Kidney glomerular epithelial cell (primary cell): ENCODE results near the gene GRIPAP1.
A peak's percentile ranks its signal among the peaks of the same experiment; 100 is the strongest.
"Not testable (repeated sequence)": the region's sequence is repeated elsewhere in the genome, so short reads cannot be mapped to it uniquely, and the experiment has no call there.

Experiments used
- DNase-seq: peaks from one replicate; lab custom pipeline; 2025; lab: John Stamatoyannopoulos, UW

GRIPAP1 gene

DNA sequence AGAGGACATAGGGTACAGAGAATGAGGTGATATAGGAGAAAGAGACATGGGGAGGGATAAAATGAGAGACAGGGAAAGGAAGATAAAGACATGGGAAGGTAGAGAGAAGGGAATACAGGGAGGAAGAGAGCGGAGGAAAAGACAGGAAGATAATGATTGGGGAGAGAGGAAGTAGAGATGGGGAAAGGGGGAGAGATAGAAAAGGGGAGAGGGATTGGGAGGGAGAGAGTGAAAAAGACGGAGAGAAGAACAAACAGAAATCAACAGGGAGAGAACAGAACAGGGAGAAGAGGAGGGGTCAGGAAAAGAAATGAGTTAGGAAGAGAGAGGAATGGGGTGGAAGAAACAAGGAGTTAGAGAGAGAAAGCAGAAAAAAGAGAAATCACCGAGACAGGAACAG, 4.6 kb downstream of the GRIPAP1 start:
- no peak for DNase-seq

DNA sequence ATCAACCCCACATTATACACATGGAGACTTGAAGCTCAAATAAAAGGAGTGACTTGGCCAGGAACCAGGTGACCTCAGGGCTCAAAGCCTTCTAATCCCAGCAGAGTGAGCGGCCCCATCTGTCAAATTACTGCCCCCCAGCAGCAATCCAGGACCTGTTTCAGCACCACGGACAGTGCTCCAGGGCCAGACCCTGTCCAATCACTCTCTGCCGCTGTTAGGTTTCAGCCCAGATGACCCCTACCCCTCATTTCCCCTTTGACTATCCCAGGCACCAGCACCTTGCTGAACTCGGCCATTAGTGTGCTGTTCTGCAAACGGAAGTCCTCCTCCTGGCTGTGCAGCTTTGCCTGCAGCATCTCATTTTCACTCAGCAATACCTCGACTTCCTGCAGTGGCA, 5.1 kb downstream of the GRIPAP1 start:
- DNase-seq, result no peak

DNA sequence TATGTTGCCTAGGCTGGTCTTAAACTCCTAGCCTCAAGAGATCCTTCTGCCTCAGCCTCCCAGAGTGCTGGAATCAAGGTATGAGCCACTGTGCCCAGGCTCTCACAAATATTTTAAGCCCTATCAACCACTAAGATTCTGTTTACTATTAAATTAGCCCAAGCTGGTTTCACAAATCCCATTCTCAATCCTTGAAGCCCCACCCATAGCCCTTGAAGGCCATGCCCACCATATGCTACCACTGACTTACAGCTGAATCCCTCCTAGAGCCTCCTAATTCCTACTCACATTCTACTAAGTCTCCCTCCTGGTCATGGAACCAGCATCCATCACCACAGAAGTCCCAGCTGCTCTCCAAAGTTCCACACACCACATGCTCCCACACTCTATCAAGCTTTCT, 9.7 kb downstream of the GRIPAP1 start:
- DNase-seq, result no peak

DNA sequence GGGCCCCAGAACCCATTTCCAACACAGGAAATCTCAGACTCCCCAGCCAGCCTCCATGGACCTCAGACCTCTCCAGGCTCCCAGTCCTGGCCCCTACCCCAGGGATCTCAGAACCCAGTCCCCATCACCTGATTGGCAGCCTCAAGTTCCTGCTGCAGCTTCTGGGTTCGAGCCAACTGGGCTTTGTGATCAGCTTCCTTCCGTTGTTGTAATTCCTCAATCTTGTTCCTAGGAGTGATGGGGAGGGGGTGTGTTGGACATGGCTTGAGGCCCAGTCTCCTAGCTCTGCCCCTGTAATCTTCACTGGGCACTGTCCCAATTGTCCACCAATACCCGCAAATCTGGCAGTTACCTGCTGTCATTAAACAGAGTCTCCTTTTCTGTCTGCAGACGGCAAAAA, 12.6 kb downstream of the GRIPAP1 start:
- DNase-seq, result no peak

DNA sequence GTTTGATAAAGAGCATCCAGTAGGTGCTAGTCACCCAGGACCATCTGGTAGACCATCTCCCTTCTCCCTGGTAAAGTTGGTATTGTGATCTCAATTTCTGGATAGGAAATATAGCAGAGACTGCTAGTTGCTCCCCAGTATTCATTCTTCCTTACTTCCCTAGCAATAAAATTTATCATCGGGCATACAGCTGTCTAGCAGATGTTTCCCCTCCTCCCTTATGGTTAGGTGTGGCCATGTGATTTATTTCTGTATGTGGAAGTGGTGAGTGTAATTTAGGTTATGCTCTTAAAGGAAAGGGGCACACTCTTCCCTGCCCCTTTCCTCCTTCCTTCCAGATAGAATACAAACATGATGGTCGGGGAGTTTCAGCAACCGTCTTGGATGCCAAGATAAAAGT, 18.2 kb downstream of the GRIPAP1 start:
- no peak for DNase-seq

DNA sequence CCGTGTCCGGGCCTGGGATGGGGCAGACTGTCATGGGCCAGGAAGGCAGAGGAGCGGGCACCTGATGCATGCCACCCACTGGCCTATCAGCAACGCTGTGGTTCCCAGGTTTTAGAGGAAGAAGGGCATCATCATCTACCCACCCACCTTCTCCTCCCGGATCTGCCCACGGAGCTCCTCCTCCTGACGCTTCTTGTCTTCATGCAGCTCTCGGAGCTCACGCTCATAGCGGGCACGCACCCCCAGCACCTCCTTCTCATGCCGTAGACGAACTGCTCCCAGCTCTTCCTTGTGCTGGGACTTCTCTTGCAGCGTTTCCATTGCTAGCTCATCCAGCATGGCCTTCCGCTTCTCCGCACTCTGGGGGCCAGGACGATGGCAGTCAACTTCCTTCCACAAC, 19.0 kb downstream of the GRIPAP1 start:
- no peak for DNase-seq

DNA sequence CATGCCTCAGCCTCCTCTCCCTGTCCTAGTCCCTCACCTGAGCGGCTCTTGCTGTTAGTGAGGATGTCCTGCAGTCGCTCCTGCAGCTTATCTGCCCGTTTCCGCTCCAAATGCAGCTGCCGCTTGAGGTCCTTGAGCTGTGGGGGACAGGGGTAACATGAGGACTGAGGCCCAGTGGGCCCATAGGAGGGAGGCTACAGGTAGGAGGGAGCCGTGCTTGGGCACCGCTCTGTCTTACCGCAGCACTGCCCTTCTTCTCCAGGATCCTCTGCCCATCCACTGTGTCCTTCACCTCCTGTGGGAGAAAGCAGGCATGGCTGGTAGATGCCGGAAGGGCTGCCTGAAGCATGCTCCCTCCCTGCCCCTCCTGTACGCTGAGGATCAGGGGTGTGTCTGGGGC, 20.9 kb downstream of the GRIPAP1 start:
- no peak for DNase-seq

DNA sequence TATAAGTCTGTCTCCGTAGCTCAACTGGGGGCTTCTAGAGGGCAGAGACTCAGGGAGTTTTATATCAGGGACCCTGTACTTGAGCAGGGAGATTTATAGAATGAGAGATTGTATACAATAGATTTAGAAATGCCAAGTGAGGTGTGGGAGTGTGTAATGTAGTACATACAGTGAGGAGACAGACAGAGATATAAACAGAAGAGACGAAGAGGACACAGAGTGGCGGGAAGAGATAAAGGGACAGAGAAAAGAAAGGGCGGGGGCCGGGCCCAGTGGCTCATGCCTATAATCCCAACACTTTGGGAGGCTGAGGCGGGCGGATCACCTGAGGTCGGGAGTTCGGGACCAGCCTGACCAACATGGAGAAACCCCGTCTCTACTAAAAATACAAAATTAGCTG, 21.7 kb downstream of the GRIPAP1 start:
- DNase-seq, result not testable (repeated sequence)

DNA sequence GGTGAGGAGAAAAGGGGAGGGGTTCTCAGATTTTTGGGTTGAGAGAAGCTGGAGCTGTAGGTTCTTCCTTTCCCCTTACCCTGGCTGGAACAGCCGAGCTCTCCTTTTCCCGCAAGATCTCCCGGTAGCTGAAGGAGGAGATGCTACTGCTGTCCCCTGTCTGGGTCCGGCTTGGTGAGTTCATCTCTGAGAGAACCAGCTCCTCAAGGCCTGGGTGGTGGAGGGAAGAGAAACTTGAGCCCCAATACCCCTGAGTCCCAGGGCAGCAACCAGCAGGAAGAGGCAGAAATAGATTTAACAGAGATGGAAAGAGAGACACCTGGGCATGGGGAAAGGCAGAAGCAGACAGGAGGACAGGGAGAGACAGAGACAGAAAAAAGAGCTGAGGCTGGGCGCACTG, 23.8 kb downstream of the GRIPAP1 start:
- DNase-seq, result no peak

DNA sequence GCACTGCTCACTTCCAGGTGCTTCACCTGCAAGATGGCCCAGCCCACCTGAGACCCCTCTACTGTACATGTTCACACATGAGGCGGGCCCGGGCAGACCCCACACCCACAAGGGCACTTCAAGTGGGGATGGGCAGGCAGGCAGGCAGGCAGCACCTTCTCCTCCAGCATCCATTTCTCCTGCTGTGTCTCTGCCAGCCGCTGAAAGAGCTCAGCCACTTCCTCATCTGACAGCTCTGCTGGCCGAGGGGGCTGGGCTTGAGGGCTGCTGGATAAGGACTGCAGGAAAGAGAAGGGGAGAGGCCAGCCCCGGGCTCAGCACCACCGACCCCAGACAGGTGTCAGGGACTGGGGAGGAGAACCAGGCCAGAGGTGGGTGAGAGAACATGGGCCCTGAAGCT, 26.0 kb downstream of the GRIPAP1 start:
- no peak for DNase-seq

DNA sequence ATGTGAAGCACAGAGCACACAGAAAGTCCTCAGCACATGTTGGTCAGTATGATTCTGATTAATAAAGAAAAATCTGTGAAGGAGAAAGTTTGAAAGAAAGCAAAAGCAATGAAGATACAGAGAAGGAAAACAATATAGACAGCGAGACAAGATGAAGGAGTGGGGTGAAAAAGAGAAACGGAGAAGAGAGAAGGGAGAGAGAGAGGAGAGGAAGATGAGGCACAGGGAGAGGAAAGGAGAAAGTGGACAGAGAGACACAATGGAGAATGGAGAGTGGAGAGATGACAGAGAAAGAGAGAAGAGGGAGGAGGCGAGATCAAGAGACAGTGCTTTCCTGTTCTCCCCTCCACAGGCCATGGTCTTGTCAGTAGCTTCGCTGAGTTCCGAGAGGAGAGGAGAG, 26.5 kb downstream of the GRIPAP1 start:
- no peak for DNase-seq

DNA sequence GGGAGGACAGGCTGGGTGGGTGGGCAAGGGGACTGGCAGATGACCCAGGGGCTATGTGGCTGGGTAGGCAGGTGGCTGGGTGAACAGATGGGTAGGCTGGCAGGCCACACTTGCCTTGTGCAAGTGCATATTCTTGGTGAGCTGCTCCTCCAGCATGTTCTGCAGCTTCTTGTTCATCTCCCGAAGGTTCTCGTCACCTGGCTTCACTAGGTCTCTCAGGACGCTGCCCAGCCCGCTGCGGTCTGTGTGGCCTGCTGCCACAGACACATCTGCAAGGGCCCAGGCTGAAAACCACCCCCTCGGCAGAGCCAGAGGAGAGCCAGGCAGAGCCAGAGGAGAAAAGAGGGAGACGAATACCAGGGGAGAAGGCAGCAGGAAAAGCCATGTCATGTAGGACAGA, 27.0 kb downstream of the GRIPAP1 start:
- no peak for DNase-seq

DNA sequence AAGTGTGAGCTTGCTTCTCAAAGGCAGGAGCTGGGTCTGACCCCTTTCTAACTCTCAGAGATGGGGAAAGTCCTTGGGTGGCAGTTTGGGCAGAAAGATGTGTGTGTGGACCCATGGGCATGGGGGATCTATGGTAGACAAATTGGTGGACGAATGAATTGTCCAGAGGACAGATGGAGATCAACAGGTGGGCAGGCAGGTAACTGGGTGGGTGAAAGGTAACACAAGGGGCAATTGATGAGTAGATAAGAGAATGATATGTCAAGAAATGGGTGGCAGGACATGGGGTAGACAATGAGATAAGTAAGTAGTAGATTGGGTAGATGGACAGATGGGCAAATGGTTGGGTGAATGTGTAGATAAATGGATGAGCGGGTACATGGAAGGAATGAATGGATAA, 27.5 kb downstream of the GRIPAP1 start:
- DNase-seq, result no peak

DNA sequence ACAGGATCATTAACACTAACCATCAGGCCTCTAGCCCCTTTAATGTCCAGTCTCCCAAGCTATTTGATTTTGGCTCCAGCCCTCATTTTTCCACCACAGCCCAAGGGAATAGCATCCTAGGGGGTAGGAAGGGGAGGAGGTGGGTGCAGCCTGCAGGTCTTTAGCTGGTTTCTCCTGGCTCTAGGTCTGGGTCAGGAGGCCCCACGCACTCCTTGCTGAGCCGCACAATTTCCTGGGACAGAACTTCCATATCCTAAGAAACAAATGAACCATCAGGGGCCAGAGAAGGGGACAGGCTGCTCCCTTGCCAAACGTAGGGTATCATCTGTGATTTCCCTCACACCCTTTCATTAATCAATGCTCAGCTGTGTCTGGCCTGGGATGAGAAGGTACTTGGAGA, 28.0 kb downstream of the GRIPAP1 start:
- no peak for DNase-seq

DNA sequence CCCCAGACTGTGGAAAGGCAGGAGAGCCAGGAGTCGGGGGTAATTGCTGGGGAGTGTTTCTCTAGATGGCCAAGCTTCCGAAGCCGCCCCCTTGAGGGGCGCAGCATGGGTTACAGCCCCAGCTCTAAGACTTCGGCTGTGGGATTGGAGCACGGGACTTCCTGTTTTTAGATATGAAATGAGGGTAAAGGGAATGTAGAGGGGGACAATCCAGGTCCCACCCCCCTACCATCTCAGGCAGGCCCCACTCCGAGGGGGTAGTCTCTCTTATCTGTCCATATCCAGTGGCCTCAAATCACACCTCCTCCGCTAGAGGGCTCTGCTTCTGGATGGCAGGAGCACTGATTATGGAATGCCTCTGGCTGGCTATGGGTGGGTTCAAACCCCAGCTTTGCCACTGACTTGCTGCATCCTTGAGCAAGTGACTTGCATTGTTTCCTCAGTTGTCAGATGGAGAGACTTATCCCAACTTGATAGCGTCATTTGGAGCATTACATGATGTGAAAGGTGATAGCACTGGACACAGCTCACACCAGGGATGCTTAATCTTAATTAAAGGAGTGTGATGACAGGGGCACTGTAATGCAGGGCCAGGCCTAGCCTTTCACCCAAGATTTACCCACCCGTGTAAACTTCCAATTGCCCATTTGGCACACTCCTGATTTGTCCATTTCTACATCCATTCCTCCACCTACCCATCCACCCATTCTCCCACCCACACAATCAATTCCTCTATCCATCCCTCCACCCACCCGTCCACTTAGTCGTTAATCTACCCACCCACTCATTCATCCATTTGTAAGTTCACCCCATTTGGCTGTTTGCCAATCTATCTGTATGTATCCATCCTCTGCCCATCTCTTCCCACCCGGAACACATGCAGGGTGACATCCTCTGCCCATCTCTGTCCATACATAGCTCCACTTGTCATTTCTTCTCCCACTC, 29.6 kb downstream of the GRIPAP1 start:
- DNase-seq, result no peak

DNA sequence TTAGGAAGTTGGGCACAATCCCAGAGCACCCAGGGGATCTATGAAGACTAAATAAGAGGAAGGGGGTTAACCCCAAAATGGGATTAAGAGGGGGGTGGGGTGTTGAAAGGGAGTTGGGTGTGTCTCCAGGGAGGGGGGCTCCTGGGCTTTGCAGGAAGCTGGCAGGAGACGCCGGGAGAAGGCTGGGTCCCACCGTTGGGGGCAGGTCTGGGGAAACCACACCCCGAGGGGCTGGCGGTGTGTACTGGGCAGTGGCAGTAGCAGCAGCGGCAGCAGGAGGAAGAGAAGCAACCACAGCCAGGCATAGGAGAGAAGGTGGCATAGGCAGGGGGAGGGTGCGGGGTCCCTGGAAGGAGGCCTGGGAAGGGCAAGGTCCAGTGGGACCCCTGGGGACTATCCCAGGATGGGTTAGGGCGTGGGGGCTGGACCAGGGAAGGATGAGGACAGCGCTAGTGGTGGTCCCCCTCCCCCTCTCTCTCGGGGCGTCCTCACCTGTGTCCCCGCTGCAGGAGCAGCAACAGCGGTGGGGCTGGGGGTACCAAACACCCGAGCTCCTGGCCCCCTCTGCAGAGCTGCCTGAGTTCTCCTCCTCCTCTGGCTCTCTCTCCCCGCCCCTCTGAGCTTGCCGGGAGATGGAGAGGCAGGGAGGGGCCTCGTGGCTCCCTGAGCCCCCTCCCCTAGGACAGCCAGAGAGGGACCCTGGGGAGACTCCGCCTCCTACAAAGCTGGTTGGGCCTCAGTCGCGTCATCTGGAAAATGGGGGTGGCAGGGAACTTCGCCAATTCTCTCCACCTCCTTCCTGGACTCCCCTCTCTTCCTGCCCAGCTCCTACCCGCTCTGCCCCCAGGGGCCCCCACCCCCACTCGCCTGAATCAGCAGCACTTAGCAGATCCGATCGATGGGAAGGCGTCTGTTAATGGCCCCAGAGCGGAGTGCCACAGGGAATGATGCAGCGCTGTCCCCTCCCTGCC, 30.5 kb downstream of the GRIPAP1 start, which contains the start of gene KCND1:
Gene KCND1 (minus strand): TSS at position 596 of the 971 bp plus-strand sequence. CDS start 1,573 bp downstream, outside the sequence.
- DNase-seq, result peak; percentile 13

DNA sequence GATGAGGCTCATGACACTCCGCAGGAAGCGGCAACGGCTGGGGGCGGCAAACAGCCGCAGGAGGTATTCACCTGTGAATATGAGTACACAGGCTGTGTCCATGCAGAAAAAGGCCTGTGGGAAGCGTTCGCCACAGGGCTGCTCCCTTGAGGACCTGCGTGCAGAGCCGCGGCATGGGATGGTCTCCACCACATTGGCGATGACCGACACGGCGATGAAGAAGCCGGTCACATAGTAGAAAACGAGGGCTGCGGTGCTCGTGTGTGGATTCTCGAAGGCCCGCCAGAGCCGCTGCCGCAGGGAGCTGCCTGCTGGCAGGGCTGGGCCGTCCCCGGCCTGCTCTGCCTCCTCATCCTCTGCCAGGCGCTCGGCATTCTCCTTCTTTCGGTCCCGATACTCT, 32.6 kb downstream of the GRIPAP1 start:
- DNase-seq, result no peak

DNA sequence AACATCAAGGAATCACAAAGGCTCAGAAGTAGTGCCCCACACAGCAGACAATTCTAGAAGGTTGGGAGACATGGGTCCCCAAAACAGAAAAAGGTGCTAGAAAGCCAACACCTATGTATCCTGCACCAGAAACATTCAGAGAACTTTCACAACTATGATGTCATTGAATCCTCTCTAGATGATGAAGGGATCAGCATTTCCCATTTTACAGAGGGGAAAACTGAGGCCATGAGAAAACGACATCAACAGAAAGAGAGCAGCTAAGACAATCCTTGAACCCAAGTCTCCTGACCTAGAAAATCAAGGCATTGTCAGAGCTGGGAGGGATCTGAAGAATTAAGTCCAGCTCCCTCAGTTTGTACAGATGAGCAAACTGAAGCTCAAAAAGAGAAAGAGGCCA, 33.7 kb downstream of the GRIPAP1 start:
- DNase-seq, result no peak

DNA sequence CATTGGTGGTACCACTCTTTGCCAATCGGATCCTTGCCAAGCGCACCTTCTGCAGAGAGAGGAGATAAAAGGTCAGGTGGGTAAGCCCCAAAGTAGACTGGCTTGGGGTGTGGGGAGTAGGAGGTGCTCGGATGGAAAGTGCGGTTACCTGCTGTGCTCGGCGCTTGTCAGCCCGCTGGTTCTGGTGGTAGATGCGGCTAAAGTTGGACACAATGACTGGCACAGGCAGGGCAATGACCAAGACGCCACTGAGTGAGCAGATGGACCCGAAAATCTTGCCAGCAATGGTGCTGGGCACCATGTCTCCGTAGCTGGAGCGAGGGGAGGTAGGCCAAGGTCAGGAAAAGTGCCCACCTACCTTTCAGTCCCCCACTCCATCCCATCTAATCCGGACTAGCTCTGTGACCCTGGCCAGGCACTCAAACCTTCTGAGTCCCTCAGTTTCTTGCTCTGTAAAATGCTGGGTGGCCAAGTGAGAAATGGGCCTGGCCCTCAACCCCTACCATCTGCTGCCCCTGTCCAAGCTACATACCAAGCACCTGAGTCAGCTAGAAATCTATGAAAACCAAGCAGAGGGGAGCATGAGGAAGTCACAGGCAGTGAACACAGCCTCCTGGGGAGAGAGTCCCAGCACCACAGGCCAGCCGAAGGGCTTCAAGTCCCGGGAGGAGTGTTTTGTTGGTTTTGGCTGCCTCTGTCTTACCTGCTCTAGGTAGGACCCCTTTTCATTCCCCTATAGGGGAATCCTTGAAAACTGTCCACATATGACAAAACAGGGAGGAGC, 35.1 kb downstream of the GRIPAP1 start:
- peak; percentile 45 for DNase-seq

DNA sequence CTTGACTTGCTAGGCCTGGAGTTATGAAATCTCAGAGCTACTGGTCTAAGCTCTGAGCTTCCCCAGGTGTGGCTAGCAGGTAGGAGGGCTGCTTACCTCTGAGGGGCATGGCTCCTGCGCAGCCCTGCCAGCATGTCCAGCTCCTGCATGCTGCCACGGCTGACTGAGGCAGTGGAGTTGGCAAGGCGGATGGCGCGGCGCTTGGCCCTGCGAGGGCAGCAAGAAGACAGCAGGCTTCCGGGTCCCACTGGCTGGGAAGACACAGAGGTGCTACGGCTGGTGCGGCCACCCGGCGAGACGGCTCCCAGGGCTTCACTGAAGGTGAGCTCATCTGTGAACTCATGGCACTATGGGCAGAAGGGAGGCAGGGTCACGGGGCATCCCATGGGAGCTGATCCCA, 36.1 kb downstream of the GRIPAP1 start:
- no peak for DNase-seq

DNA sequence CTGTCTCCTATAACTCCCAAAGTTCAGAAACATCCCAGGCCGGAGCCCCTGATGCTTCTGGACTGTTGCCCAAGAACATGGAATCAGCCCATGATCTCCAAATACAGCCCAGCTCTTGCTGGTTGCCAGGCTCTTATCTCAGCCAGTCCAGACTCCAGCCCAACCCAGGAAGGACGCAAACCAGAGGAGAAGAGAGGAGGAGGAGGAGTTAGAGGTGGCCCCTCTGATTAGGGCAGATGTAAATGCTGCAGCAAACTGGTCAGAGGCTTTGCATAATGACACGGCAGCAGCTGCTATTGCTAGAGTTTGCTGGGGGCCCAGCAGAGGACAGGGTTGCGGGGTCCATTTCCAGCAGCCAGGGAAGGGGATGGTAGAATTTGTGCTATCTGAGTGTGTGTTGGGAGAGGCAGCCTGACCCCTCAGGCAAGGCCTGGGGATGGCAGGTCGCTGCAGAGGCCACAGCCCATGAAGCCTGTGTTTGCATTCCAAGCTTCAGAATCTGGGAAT, 40.4 kb downstream of the GRIPAP1 start:
- DNase-seq, result no peak

DNA sequence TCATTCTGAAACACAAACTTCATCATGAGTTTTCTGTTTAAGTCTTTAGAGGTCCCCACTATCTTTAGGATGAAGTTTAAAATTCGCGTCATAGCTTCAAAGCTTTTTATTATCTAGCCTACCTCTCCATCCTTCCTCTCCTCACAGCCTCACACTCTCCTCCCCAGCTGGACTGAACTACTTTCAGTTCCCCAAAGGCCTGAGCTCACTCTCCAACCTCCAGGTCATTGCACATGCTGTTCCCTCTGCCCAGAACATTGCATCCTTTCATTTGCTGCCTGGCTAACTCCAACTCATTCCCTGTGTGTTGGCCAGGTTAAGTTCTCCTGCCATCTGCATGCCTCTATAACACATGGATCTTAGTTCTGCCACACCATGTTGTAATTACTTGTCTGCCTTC, 41.8 kb downstream of the GRIPAP1 start:
- no peak for DNase-seq
